C1 segment of cervical spinal cord (tissue), 14 donors: ENCODE data around the gene RUFY4.

Source experiments
- DNase-seq, 14 donors: peaks; one replicate each; lab custom pipeline; 2025; lab: John Stamatoyannopoulos, UW

Gene RUFY4

GRCh38 chr2:218068721-218069334 is at the start of gene RUFY4:
Gene RUFY4 (plus strand): TSS chr2:218069253. CDS start chr2:218070606, 1,353 bp downstream.
- peak in 10 of 14 donors; percentile 5 to 63 (median 36) for DNase-seq

GRCh38 chr2:218019411-218020060 is 49.5 kb upstream of the RUFY4 start:
- DNase-seq = no peak

DNA sequence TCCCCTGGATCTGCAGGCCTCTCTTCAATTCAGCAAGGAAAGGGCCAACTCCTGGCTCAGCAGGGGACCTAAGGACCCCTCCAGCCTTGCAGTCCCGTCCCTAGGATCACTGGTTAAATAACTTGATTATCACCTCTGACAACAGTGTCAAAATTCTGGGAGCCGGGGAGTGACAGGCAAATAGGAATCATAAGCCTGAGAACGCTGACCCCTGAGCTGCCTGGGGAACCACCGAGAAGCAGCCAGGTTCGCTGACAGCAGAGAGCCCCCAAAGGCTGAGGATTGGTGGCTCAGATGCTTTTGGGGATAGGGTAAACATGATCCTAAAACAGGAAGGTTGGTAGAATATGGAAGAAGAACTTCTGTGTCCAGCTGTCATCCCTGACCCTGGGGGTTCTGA is 48.8 kb upstream of the RUFY4 start:
- no peak for DNase-seq

DNA sequence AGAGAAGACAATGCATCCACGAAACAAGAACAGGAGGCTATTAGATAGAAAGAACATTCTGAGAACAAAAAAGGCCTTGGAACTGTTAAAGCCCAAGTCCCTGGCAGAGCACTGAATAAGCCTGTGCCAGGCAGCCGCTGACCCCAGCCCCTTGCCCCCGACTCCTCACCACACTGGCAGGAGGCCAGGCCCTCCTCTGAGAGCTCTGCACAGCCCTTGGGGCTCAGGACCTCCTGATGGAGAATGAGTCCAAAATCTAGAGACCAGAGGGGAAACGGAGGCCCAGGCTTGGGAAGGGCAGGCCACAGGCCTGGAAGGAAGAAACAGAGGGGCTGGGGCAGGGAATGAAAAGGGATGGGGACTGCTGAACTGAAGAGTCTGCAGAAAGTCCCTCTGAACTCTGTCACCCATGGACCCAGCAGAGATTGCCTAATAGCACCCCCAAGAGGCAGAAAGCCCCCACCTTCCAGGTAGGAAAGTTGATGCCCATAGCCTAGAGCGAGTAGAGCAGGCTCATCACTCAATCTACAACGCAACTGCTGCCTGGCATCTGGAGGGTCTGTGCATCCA is 48.0 kb upstream of the RUFY4 start:
- DNase-seq = no peak

GRCh38 chr2:218021536-218022071 is 47.4 kb upstream of the RUFY4 start:
- no peak for DNase-seq

DNA sequence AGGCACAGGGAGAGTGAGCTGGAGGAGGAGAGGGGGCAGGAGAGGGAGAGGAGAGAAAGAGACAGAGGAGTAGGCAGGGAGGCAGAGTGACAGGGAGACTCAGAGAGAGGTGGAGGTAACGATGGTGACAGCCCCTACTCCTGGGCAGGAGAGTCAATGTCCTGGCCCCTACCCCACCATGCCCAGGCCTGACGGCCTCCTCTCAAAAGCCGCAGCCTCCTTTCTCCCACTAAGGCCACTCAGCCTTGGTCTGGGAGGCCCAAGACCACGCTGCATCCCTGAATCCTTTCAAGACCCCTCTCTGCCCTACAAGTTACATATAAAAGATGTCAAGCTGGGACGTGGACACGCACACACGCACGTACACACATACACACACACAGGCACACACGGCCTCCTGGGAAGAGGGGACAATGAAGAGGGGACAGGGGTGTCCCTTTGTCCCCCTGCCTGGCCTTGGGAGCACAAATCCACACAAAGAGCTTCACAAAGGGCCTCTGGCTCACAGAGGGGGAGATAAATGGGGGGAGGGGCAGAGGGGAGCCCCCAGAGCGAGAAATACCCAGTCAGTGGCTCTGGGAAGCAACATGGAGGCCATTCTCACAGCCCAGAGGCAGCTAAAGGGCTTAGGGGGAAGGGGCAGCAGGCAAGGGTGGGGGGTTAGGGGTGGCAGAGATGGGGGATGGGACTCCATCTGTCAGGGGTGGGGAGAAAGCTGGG is 46.8 kb upstream of the RUFY4 start:
- DNase-seq = no peak

DNA sequence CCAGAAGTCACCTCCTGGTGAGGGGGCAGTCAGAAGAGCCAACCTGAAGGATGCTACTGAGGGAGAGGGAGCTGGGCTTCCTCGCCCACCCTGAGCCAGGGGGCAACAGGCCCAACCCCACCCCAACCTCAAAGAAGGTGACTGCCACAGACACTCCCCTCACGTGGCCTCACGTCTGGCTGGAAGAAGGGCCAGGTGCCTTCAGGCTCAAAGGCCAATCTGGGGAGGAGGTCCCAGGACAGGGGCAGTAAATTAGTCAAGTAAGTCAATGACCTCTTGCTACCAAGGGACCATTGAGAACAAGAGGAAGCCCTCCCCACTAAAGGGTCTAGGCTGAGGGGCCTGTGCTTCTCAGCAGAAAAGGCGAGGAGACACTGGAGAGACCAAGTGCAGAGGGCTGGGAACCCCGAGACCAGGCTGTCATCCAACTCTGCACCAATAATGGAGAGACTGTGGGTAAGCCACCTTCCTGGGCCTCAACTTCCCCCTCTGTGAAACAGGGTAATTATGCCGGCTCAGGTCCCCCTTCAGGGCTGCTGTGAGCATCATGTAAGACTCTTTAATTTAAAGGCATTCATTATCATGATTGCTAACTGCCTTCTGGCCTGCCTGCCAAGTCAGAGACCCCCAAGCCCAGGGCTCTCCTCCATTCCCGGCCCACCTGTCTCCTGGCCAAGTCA is 46.1 kb upstream of the RUFY4 start:
- DNase-seq = no peak

GRCh38 chr2:218023636-218024035 is 45.4 kb upstream of the RUFY4 start:
- DNase-seq = no peak

- DNase-seq = no peak
These were observed 44.7 kb upstream of the RUFY4 start for GRCh38 chr2:218024336-218024735.

DNA sequence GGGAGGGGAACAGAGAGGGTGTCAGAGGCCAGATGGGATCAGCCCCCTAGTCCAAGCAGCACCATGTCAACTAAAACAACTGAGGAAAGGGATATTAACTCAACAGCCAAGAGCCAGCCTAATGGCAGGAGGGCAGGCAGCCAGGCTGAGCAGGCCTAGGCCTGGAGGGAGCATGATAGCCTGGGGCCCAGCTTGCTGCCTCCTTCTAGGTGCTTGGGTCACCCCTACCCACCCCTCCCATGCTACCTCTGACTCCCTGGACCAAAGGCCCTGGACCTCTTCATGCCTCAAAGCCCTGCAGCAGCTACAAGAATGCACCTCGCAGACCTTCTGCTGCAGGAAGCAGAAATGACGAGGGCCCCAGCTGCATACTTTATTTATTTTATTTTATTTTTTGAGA is 44.2 kb upstream of the RUFY4 start:
- no peak for DNase-seq

DNA sequence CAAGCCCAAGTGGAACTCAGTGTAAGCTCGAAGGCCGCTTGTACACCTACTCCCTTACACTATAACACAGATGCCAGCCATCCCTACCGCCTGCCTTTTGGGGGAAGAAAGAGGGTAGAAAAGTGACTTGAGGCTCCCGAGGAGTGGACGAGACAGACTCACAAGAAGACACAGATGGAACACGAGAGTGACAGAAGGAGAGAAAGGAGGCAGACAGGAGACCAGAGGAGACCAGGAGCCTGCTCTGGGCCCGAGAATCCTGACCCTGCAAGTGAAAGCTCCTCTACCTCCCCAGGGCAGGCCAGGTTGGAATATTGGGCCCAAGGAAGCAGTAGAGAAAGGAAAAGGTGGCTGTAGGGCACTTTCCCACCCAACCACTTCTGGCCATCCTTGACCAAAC is 42.8 kb upstream of the RUFY4 start:
- DNase-seq = no peak

DNA sequence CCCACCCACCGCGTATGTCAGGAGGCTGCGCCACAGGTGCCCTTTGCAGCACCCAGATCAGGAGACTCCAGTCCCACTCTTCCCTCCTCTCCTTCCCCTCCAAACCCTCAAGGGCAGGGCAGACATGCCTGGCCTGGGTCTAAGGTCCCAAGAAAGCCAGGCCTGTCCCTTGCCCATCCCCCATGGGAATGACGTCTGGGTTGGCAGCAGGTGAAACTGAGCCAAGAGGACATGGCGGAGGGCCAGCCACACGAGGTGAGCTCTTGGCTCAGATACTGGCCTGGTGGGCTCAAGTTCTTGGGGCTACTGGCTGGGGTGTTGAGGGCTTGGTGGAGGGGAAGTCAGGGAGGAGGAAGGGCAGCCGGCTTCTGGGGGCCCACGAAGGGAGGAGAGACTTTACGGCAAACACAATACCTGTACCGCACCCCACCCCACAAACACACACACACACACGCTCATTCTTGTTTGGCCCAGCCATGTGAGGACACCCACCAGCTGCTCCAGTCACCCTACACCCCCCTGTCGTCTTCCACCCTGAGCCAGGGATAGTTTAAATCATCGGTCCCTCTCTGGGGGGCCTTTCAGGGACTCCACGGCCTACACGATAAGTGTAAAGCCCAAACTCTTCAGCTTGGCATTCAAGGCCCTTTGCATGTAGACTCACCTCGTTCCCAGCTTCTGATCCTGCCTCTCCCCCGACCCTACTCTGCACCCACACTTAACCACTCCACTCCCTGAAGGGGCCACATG is 42.2 kb upstream of the RUFY4 start:
- DNase-seq = no peak

DNA sequence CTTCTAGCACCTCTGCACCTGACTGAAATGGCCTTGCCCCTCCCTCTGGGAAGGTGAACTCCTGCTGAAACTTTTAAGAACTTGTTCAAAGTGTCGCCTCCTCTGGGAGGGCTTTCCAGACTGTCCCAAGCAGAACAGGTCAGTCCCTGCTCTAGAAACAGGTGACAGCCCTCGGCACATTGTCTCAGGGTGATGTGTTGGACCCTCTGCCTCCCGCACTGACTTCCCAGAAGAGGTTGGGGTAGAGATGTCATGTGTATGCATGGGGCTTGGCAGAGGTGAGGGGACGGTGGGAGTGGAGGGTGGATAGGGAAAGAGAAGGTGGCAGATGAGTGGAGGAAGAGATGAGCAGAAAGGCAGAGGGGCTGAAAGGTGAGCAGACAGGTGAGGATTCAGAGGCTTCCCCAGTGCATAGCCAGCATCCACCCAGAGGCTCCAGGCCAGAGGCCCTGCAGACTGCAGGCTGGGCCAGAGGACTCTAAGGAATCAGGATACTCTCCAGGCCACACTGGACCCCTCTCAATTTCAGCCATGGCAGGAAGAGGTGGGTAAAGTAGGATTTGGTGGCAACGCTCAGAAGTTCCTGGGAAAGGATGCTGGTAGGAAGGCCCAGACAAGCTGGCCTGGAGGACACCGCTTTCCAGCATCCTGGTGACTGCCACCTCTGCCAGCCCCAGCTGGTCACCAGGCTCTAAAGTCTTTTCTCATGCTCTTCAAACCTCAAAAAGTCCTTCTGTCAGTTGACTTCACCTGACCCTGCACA is 41.4 kb upstream of the RUFY4 start:
- no peak for DNase-seq

GRCh38 chr2:218028189-218028495 is 40.9 kb upstream of the RUFY4 start:
- DNase-seq = no peak

- no peak for DNase-seq
These were observed 40.3 kb upstream of the RUFY4 start for GRCh38 chr2:218028562-218029348.

DNA sequence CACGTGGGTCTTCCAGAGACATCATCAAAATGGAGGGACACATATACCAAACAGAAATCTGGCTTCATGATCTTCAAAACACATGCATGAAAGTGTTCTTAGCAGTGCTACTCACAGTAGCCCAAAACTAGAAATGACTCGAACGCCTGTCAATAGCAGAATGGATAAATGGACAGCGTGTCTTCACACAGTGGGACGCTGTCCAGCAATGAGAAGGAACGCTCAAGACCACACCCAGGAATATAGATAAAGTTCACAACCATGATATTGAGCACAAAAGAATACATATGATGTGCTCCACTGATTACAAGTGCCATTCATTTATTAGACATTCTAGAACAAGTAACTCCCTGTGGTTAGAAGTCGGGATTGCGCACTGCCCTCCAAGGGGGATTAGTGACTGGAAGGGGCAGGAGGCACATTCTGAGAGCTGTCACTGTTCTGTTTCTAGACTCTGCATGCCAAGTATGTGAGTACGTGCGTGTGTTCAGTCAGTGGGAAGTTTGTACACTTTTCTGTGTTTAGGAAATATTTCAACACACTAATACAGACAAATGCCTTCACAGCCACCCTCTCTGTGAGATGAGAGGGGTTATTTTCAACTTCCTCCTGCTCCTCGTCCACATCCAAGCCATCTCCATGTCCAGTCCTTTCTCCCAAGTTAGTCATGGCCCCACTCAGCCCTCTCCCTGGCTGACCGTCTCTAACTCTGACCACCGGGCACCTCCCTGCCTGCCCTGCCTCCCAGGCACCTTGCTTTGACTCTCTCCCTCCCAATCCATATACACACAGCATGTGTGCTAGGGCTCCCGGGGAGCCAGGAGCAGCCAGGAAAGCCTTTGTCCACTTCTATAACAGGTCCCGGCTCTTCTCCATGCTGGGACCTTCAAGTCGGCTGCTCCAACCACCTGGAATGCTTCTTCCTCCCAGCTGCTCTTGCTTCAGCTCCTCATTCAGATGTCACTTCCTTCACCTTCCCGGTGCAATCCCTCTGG is 39.4 kb upstream of the RUFY4 start:
- DNase-seq = no peak

- no peak for DNase-seq
These were observed 38.5 kb upstream of the RUFY4 start for GRCh38 chr2:218030409-218031195.

DNA sequence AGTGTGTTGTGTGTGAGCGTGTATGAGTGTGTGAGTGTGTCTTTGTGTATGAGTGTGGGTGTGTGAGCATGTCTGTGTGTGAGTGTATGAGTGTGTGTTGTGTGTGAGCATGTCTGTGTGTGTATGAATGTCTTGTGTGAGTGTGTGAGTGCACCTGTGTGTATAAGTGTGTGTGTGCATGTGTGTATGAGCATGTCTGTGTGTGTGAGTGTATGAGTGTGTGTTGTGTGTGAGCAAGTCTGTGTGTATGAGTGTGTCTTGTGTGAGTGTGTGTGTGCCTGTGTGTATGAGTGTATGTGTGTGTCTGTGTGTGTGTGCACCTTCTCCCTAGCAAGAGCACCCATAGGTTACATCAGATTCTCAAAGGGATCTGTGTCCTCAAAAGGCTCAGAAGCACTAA is 37.8 kb upstream of the RUFY4 start:
- no peak for DNase-seq
